Right lobe of liver (tissue), 6 donors: ENCODE results near the gene STXBP3. TPM values are rescaled to one million over a fixed set of nuclear protein-coding genes. Genes with fewer than 3 reads are reported as not detected.

Experiments used
- ATAC-seq, 4 donors: fragments of 200-7000 bp; cut with Tn5 transposase; one replicate each; pipeline ENCODE4 v1.9.1; 2020; ENCODE audit warnings: mild to moderate bottlenecking in 4 of 4, moderate library complexity in 4 of 4
- DNase-seq, 3 donors: peaks; one replicate each; pipeline ENCODE4 v3.0.0-alpha.2; 2020
- H3K27ac ChIP-seq, 3 donors: fragments of 200-600 bp; one replicate each; pipeline ENCODE4 v1.8.0; 2022
- H3K27me3 ChIP-seq, 2 donors: fragments of 200-600 bp; one replicate each; pipeline ENCODE4 v1.8.0; 2022
- H3K36me3 ChIP-seq, 4 donors: fragments of 200-600 bp; sonication (generic) in 1 of 4; one replicate each; pipeline versions ENCODE4 v1.5.1 to v1.8.0; 2017 to 2022; ENCODE audit warnings: control low read depth in 1 of 4
- H3K4me1 ChIP-seq, 4 donors: fragments of 200-600 bp; sonication (generic) in 1 of 4; one replicate each; pipeline versions ENCODE4 v1.5.1 to v1.8.0; 2017 to 2022; ENCODE audit warnings: control low read depth in 1 of 4
- H3K4me3 ChIP-seq, 3 donors: fragments of 200-600 bp; one replicate each; pipeline ENCODE4 v1.8.0; 2022
- H3K9me3 ChIP-seq, 4 donors: fragments of 200-600 bp; sonication (generic) in 1 of 4; one replicate each; pipeline versions ENCODE4 v1.5.1 to v1.8.0; 2017 to 2022; ENCODE audit warnings: control low read depth in 1 of 4
- CTCF ChIP-seq, 4 donors: fragments of 200-600 bp in 3 of 4; fragments of 450-650 bp in 1 of 4; IDR thresholded peaks; one replicate each; pipeline versions ENCODE4 v1.5.1 to v1.8.0; 2016 to 2022; ENCODE audit warnings: antibody characterized with exemption in 4 of 4, mild to moderate bottlenecking in 2 of 4
- POLR2A ChIP-seq: fragments of 450-650 bp; IDR thresholded peaks from one replicate; pipeline ENCODE4 v1.6.1; 2017; ENCODE audit warnings: antibody characterized with exemption, mild to moderate bottlenecking
- WGBS: methylation state at CpG from one replicate; pipeline ENCODE4 v1.1.6; 2018; ENCODE audit warnings: low coverage, low lambda C conversion rate; ENCODE audit not compliant: insufficient coverage; ENCODE audit errors: missing lambda C conversion rate; 5-methylcytosine and 5-hydroxymethylcytosine counted together
- intact Hi-C, 2 donors: fragments of 100-400 bp; cut with DNase I; formaldehyde crosslinking; loops; one replicate each; pipeline versions ENCODE4 v1.11.2 to v1.14.1; 2022
- total RNA-seq, 6 experiments: library from RNA; depleted of rRNA in 2 of 6; stranded (reverse); fragments of >200 nt in 2 of 6; fragmentation: NEBNext Ultra II Directional in 3 of 6; extraction: Animal tissue kit (Norgen Biotek cat#: 25700) in 3 of 6; gene quantifications; one replicate each; pipeline versions ENCODE4 v1.1.0 to v1.2.4, GENCODE V29; 2016 to 2023
- donor health status: DM: no; HTN: yes; CAD: no.
- donor health status: DM: no; HTN: no; CAD: no.
- donor health status: DM: no; HTN: no; CAD: no.
- donor health status: DM: no; HTN: yes; CAD: no.
- donor health status: DM: no; HTN: yes; CAD: no.

STXBP3 gene
- total RNA-seq, 6 experiments from 2014 or later: 15.3 to 32.2 (median 22.3) TPM

GRCh38 chr1:108817811-108818210, 71.3 kb downstream of the STXBP3 start:
- TF ChIP-seq CTCF (IDR thresholded peaks at IDR 0.05) (no peak), POLR2A (no peak)
- Histone ChIP-seq H3K4me1 (no peaks in the 10 kb centered on the region), H3K4me3 (no peak overlapping the region), H3K36me3 (no peaks in the 10 kb centered on the region), H3K9me3 (no peaks in the 10 kb centered on the region), H3K27ac (no peak overlapping the region), H3K27me3 (no peaks in the 10 kb centered on the region)
- ATAC-seq (no peak), DNase-seq (no peak)
- intact Hi-C loops: no loop called here

- Histone ChIP-seq H3K9me3 (no peaks in the 10 kb centered on the region), H3K4me3 (no peak overlapping the region), H3K4me1 (no peaks in the 10 kb centered on the region), H3K27ac (no peak overlapping the region), H3K27me3 (no peaks in the 10 kb centered on the region), H3K36me3 (no peaks in the 10 kb centered on the region)
- intact Hi-C loops: no loop called here
- DNase-seq: no peak
- TF ChIP-seq POLR2A: no peak
- no peak for TF ChIP-seq CTCF (IDR thresholded peaks at IDR 0.05)
- ATAC-seq: no peak
- 48% methylated on average over 5 of the region's 5 CpGs for WGBS
These were observed 73.4 kb downstream of the STXBP3 start for GRCh38 chr1:108819878-108820277.

GRCh38 chr1:108823632-108824031, 77.2 kb downstream of the STXBP3 start:
- intact Hi-C loops: no loop called here
- H3K36me3 ChIP-seq: no peaks in the 10 kb centered on the region
- H3K4me1 ChIP-seq: peaks cover 0 to 3% (median 0%) of the 10 kb centered on the region in 4 donors
- no peaks in the 10 kb centered on the region for H3K27me3 ChIP-seq
- no peak overlapping the region for H3K27ac ChIP-seq
- H3K9me3 ChIP-seq: no peaks in the 10 kb centered on the region
- 78% methylated on average over 3 of the region's 3 CpGs for WGBS
- H3K4me3 ChIP-seq: no peak overlapping the region
- ATAC-seq: no peak
- no peak for DNase-seq
- no peak for TF ChIP-seq CTCF (IDR thresholded peaks at IDR 0.05)
- TF ChIP-seq POLR2A: no peak

GRCh38 chr1:108824051-108824450, 77.6 kb downstream of the STXBP3 start:
- intact Hi-C loops: no loop called here
- no peak for TF ChIP-seq CTCF (IDR thresholded peaks at IDR 0.05)
- no peak for TF ChIP-seq POLR2A
- no peaks in the 10 kb centered on the region for H3K27me3 ChIP-seq
- no peak for ATAC-seq
- H3K4me1 ChIP-seq: peaks cover 0 to 7% (median 0%) of the 10 kb centered on the region in 4 donors
- H3K36me3 ChIP-seq: no peaks in the 10 kb centered on the region
- no peaks in the 10 kb centered on the region for H3K9me3 ChIP-seq
- H3K27ac ChIP-seq: no peak overlapping the region
- WGBS: 96% methylated on average over 3 of the region's 3 CpGs
- H3K4me3 ChIP-seq: no peak overlapping the region
- DNase-seq: no peak

- Histone ChIP-seq H3K27ac (no peak overlapping the region), H3K4me3 (no peak overlapping the region), H3K27me3 (no peaks in the 10 kb centered on the region), H3K36me3 (no peaks in the 10 kb centered on the region), H3K4me1 (peaks cover 0 to 9% (median 2%) of the 10 kb centered on the region in 4 donors), H3K9me3 (no peaks in the 10 kb centered on the region)
- TF ChIP-seq CTCF (IDR thresholded peaks at IDR 0.05): no peak
- no peak for TF ChIP-seq POLR2A
- WGBS: 92% methylated on average over 3 of the region's 3 CpGs
- intact Hi-C loops: loop anchor here in 1 of 2 donors (5.0 kb wide), 1 partner anchor 71 kb away; no protein-coding TSS in a partner anchor
- DNase-seq (no peak), ATAC-seq (no peak)
These were observed 79.7 kb downstream of the STXBP3 start for GRCh38 chr1:108826081-108826635.
